ENCODE measurements around the gene SOCS4. TPM values are rescaled to one million over a fixed set of nuclear protein-coding genes. Genes with fewer than 3 reads are reported as not detected.
"Not testable (repeated sequence)": the region's sequence is repeated elsewhere in the genome, so short reads cannot be mapped to it uniquely, and the experiment has no call there.

The SOCS4 gene
- total RNA-seq, 1 donor from 2014 or later = 14.0 TPM

GRCh38 chr14:55048900-55049436 is 21.9 kb downstream of the SOCS4 start:
- DNase-seq (ENCODE audit: missing footprints) (no peak), ATAC-seq (no peak)
- intact Hi-C loops (cut with DNase I) = no loop called here

GRCh38 chr14:55051165-55051422 is 24.1 kb downstream of the SOCS4 start:
- intact Hi-C loops (cut with DNase I) = loop anchor here (1.0 to 10.0 kb wide), 3 partner anchors 24 to 224 kb away; partner anchors contain the start of genes FBXO34, SOCS4 and WDHD1
- ATAC-seq (no peak), DNase-seq (ENCODE audit: missing footprints) (no peak)

GRCh38 chr14:55051423-55052268 is 24.6 kb downstream of the SOCS4 start, which contains the start of gene MAPK1IP1L:
Gene MAPK1IP1L (plus strand): TSS chr14:55051647. CDS start chr14:55061684, 10,037 bp downstream.
- peak; percentile 98 for ATAC-seq
- intact Hi-C loops (cut with DNase I) = loop anchor here (1.0 to 10.0 kb wide), 3 partner anchors 24 to 223 kb away; partner anchors contain the start of genes FBXO34, SOCS4 and WDHD1

GRCh38 chr14:55052269-55052930 is 25.4 kb downstream of the SOCS4 start:
- intact Hi-C loops (cut with DNase I) = loop anchor here (5.0 to 10.0 kb wide), 2 partner anchors 80 to 222 kb away; partner anchors contain the start of gene FBXO34
- DNase-seq (ENCODE audit: missing footprints) = no peak
- ATAC-seq = no peak

More at GRCh38 chr14:55051423-55052268, 24.6 kb downstream of the SOCS4 start, which contains the start of gene MAPK1IP1L:
- peak; percentile 95 for DNase-seq (ENCODE audit: missing footprints)

GRCh38 chr14:55053018-55053417 is 26.0 kb downstream of the SOCS4 start:
- no peak for DNase-seq (ENCODE audit: missing footprints)
- intact Hi-C loops (cut with DNase I) = loop anchor here (5.0 to 10.0 kb wide), 2 partner anchors 79 to 222 kb away; partner anchors contain the start of gene FBXO34
- no peak for ATAC-seq

GRCh38 chr14:55053500-55053899 is 26.5 kb downstream of the SOCS4 start:
- intact Hi-C loops (cut with DNase I) = loop anchor here (5.0 to 10.0 kb wide), 2 partner anchors 79 to 221 kb away; partner anchors contain the start of gene FBXO34
- DNase-seq (ENCODE audit: missing footprints) = no peak
- no peak for ATAC-seq

GRCh38 chr14:55054098-55054497 is 27.1 kb downstream of the SOCS4 start:
- DNase-seq (ENCODE audit: missing footprints) (no peak), ATAC-seq (no peak)
- intact Hi-C loops (cut with DNase I) = loop anchor here (5.0 to 10.0 kb wide), 2 partner anchors 78 to 221 kb away; partner anchors contain the start of gene FBXO34

- ATAC-seq (no peak), DNase-seq (ENCODE audit: missing footprints) (no peak)
- intact Hi-C loops (cut with DNase I) = loop anchor here (10.0 kb wide), 1 partner anchor 217 kb away; the partner anchor contains the start of gene FBXO34
These were observed 30.9 kb downstream of the SOCS4 start for GRCh38 chr14:55057919-55058318.

- ATAC-seq (no peak), DNase-seq (ENCODE audit: missing footprints) (no peak)
- intact Hi-C loops (cut with DNase I) = loop anchor here (10.0 kb wide), 1 partner anchor 215 kb away; the partner anchor contains the start of gene FBXO34
These were observed 32.3 kb downstream of the SOCS4 start for GRCh38 chr14:55059333-55059732.

GRCh38 chr14:55062517-55063351 is 35.7 kb downstream of the SOCS4 start:
- no peak for DNase-seq (ENCODE audit: missing footprints)
- intact Hi-C loops (cut with DNase I) = no loop called here
- peak; percentile 81 for ATAC-seq

- ATAC-seq; DNase-seq (ENCODE audit: missing footprints); intact Hi-C loops (cut with DNase I): not testable (repeated sequence)
These were observed 37.9 kb downstream of the SOCS4 start for GRCh38 chr14:55064896-55065295.

- no peak for ATAC-seq
- intact Hi-C loops (cut with DNase I) = no loop called here
These were observed 38.4 kb downstream of the SOCS4 start for GRCh38 chr14:55065411-55065810.

GRCh38 chr14:55066223-55066622 is 39.2 kb downstream of the SOCS4 start:
- DNase-seq (ENCODE audit: missing footprints) (no peak), ATAC-seq (no peak)
- intact Hi-C loops (cut with DNase I) = no loop called here

More at GRCh38 chr14:55065411-55065810, 38.4 kb downstream of the SOCS4 start:
- DNase-seq (ENCODE audit: missing footprints) = no peak

- DNase-seq (ENCODE audit: missing footprints) (no peak), ATAC-seq (no peak)
- intact Hi-C loops (cut with DNase I) = no loop called here
These were observed 44.0 kb downstream of the SOCS4 start for GRCh38 chr14:55070981-55071411.

- DNase-seq (ENCODE audit: missing footprints) (no peak), ATAC-seq (peak; percentile 95)
- intact Hi-C loops (cut with DNase I) = no loop called here
These were observed 45.0 kb downstream of the SOCS4 start for GRCh38 chr14:55071870-55072640.

- intact Hi-C loops (cut with DNase I) = no loop called here
- DNase-seq (ENCODE audit: missing footprints) (no peak), ATAC-seq (no peak)
These were observed 46.8 kb downstream of the SOCS4 start for GRCh38 chr14:55073856-55074255.

- no peak for ATAC-seq
- intact Hi-C loops (cut with DNase I) = no loop called here
- no peak for DNase-seq (ENCODE audit: missing footprints)
These were observed 47.6 kb downstream of the SOCS4 start for GRCh38 chr14:55074662-55075061.

All from Right ventricle myocardium inferior (tissue), 1 donor.